Measurements from ENCODE around the gene STARD3NL. TPM values are rescaled to one million over a fixed set of nuclear protein-coding genes. Genes with fewer than 3 reads are reported as not detected.

The STARD3NL gene
- total RNA-seq, 1 donor from 2014 or later = 30.7 TPM

DNA sequence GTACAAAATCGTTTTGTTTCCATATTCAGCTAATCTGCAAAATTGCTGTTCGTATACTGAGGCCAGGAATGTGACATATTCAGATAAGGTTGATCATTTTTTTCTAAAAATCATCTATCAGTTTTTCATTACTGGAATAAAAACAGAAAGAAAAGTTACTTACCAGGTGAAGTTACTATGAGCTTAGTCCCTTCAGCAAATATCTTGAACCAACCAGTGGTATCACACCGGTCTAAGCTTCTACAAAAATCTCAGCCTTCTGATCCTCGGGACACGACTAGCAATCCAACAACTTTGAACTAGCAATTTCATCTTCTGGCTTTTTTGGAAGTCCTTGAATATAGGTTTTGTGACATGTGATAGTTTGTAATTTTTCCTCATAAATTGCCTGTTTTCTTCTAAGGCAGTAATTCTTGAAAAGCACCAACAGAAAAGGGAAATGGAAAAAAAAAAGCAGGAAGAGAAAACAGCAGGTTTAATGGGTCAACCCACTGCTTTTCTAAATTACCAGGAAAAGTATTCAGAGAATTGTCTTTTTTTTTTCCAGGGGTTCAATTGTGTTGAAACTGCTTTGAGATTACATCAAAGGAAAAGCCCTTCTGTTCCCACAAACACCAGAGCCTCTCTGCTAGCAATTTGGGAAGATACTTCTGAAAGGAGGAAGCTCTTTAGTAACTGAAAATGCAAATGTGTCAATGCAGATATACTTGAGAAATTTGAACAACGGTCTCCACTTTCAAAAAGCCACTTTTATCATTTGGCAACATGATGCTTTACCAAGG, 98.2 kb downstream of the STARD3NL start:
- Mint-ChIP-seq H3K4me3 (ENCODE audit: unreplicated experiment) (no peak overlapping the region), H3K4me1 (ENCODE audit: unreplicated experiment) (no peaks in the 10 kb centered on the region), H3K36me3 (ENCODE audit: unreplicated experiment) (no peaks in the 10 kb centered on the region), H3K27me3 (ENCODE audit: unreplicated experiment) (peaks cover 9% of the 10 kb centered on the region), H3K27ac (ENCODE audit: unreplicated experiment) (no peak overlapping the region), H3K9me3 (ENCODE audit: unreplicated experiment) (no peaks in the 10 kb centered on the region)
- no peak for DNase-seq (ENCODE audit: extremely low spot score, unreplicated experiment)
- TF ChIP-seq, protein P1, sequence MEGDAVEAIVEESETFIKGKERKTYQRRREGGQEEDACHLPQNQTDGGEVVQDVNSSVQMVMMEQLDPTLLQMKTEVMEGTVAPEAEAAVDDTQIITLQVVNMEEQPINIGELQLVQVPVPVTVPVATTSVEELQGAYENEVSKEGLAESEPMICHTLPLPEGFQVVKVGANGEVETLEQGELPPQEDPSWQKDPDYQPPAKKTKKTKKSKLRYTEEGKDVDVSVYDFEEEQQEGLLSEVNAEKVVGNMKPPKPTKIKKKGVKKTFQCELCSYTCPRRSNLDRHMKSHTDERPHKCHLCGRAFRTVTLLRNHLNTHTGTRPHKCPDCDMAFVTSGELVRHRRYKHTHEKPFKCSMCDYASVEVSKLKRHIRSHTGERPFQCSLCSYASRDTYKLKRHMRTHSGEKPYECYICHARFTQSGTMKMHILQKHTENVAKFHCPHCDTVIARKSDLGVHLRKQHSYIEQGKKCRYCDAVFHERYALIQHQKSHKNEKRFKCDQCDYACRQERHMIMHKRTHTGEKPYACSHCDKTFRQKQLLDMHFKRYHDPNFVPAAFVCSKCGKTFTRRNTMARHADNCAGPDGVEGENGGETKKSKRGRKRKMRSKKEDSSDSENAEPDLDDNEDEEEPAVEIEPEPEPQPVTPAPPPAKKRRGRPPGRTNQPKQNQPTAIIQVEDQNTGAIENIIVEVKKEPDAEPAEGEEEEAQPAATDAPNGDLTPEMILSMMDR (IDR thresholded peaks at IDR 0.05) = no peak

DNA sequence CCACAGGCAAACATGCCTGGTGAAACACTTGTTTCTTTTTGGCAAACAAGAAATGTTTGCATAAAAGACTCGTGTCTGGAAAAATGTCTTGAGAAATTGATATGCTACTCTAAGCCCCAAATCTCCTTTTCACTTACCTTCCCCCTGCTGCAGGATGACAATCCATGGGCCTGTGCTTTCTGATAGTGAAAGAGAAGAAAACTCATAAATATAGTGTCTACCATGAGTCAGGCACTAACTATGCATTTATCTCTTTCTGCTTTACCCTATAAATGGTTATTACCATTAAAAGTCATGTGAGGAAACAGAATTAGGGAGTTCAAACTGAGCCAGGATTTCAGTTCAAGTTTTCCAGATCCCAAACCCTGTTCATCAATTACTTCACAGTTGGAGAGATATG, 102.0 kb downstream of the STARD3NL start:
- H3K36me3 Mint-ChIP-seq (ENCODE audit: unreplicated experiment) = no peaks in the 10 kb centered on the region

More for the DNA sequence above, 102.0 kb downstream of the STARD3NL start:
- DNase-seq (ENCODE audit: extremely low spot score, unreplicated experiment) = no peak
- Mint-ChIP-seq H3K4me1 (ENCODE audit: unreplicated experiment) (no peaks in the 10 kb centered on the region), H3K27ac (ENCODE audit: unreplicated experiment) (no peak overlapping the region), H3K9me3 (ENCODE audit: unreplicated experiment) (no peaks in the 10 kb centered on the region), H3K27me3 (ENCODE audit: unreplicated experiment) (peaks cover 29% of the 10 kb centered on the region), H3K4me3 (ENCODE audit: unreplicated experiment) (no peak overlapping the region)
- TF ChIP-seq, protein P1 (IDR thresholded peaks at IDR 0.05) = no peak
